22Rv1 (cell line): ENCODE measurements around the gene CYP8B1.

Experiments used
- H3K27ac ChIP-seq: fragments of 450-650 bp; 2 replicates; pipeline ENCODE4 v1.5.1; 2017
- ZFX ChIP-seq: fragments of 450-650 bp; IDR thresholded peaks from 2 replicates; pipeline ENCODE4 v1.6.1; 2017; ENCODE audit warnings: antibody characterized with exemption, borderline replicate concordance
- TF ChIP-seq, protein P1 (sequence below): fragments of 450-650 bp; IDR thresholded peaks from 2 replicates; pipeline ENCODE4 v1.5.1; 2017; ENCODE audit warnings: mild to moderate bottlenecking

The CYP8B1 gene

DNA sequence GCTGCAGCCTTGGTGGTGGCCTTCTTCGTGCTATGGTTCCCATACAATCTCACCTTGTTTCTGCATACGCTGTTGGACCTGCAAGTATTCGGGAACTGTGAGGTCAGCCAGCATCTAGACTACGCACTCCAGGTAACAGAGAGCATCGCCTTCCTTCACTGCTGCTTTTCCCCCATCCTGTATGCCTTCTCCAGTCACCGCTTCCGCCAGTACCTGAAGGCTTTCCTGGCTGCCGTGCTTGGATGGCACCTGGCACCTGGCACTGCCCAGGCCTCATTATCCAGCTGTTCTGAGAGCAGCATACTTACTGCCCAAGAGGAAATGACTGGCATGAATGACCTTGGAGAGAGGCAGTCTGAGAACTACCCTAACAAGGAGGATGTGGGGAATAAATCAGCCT lies 10.4 kb downstream of the CYP8B1 start:
- H3K27ac ChIP-seq, result no peak overlapping the region
- TF ChIP-seq, protein P1, sequence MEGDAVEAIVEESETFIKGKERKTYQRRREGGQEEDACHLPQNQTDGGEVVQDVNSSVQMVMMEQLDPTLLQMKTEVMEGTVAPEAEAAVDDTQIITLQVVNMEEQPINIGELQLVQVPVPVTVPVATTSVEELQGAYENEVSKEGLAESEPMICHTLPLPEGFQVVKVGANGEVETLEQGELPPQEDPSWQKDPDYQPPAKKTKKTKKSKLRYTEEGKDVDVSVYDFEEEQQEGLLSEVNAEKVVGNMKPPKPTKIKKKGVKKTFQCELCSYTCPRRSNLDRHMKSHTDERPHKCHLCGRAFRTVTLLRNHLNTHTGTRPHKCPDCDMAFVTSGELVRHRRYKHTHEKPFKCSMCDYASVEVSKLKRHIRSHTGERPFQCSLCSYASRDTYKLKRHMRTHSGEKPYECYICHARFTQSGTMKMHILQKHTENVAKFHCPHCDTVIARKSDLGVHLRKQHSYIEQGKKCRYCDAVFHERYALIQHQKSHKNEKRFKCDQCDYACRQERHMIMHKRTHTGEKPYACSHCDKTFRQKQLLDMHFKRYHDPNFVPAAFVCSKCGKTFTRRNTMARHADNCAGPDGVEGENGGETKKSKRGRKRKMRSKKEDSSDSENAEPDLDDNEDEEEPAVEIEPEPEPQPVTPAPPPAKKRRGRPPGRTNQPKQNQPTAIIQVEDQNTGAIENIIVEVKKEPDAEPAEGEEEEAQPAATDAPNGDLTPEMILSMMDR, result no peak
- TF ChIP-seq ZFX, result no peak

GRCh38 chr3:42864321-42864950 lies 11.2 kb downstream of the CYP8B1 start:
- TF ChIP-seq, protein P1, result no peak
- TF ChIP-seq ZFX, result no peak
- H3K27ac ChIP-seq, result no peak overlapping the region

GRCh38 chr3:42856544-42856943 lies 19.1 kb downstream of the CYP8B1 start:
- TF ChIP-seq ZFX, result no peak
- TF ChIP-seq, protein P1, result no peak

GRCh38 chr3:42855547-42856380 lies 19.9 kb downstream of the CYP8B1 start:
- H3K27ac ChIP-seq, result no peak overlapping the region
- TF ChIP-seq, protein P1, result no peak
- TF ChIP-seq ZFX, result no peak

More at GRCh38 chr3:42856544-42856943, 19.1 kb downstream of the CYP8B1 start:
- H3K27ac ChIP-seq, result no peak overlapping the region

- no peak for TF ChIP-seq ZFX
- TF ChIP-seq, protein P1, result no peak
- H3K27ac ChIP-seq, result no peak overlapping the region
Measured at GRCh38 chr3:42855219-42855546, 20.5 kb downstream of the CYP8B1 start.

DNA sequence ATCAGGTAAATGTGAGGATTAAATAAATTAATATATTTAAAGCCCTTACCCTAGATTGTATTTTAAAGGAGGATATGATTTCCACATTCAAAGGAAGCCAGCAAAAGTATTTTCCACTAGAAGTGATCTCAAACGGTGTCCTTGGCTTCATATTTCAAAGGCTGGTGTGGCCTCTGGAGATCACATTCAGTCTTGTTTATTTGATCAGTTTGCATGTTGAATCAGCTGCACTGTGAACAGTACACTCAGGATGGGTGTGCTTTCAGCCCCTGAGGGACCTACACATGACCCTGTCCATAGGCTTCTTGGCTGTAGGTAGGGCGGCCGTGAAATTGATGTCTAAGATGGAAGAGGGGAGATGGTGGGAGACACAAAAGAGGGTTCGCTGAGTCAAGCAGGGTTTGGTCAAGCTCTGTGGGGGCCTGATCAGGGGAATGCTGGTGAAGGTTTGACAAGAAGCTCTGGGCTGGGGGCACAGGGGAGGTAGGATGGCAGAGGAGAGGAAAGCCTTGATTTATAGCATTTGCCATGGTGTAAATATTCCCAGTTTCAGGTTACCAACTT lies 21.9 kb downstream of the CYP8B1 start:
- H3K27ac ChIP-seq, result no peak overlapping the region
- TF ChIP-seq, protein P1, result no peak
- no peak for TF ChIP-seq ZFX

- TF ChIP-seq, protein P1, result no peak
- TF ChIP-seq ZFX, result no peak
- no peak overlapping the region for H3K27ac ChIP-seq
Measured at GRCh38 chr3:42853056-42853455, 22.6 kb downstream of the CYP8B1 start.
